SK-N-SH (cell line): ENCODE data around the gene CKAP2. TPM values are rescaled to one million over a fixed set of nuclear protein-coding genes. Genes with fewer than 3 reads are reported as not detected.

Experiments
- CTCF ChIA-PET: fragments of 300-600, 350-600 bp; formaldehyde crosslinking; extraction: SDS; loops from one replicate; lab custom pipeline; 2021; lab: Yijun Ruan, JAX
- POLR2A ChIA-PET: fragments of 350-600 bp; sonication (Branson Sonifier 250); formaldehyde crosslinking; extraction: SDS; loops from one replicate; lab custom pipeline; 2020; ENCODE audit warnings: antibody characterized with exemption, inconsistent platforms; lab: Yijun Ruan, JAX
- DNase-seq: peaks from one replicate; pipeline ENCODE4 v3.0.0; 2012
- H2AFZ ChIP-seq: fragments of 200-600 bp; sonication (generic); 2 replicates; pipeline ENCODE4 v1.8.1; 2016; ENCODE audit warnings: antibody characterized with exemption, mild to moderate bottlenecking, low read depth
- H3F3A ChIP-seq: fragments of 200-600 bp; sonication (generic); replicated peaks from 2 replicates; pipeline ENCODE3; 2016; ENCODE audit warnings: antibody characterized with exemption, mild to moderate bottlenecking; ENCODE audit not compliant: insufficient read depth
- H3K27ac ChIP-seq, 2 experiments: fragments of 200-500 bp in 1 of 2; fragments of 200-600 bp in 1 of 2; sonication (Bioruptor generic) in 1 of 2; sonication (generic), shearing (Covaris generic) in 1 of 2; 2 replicates each; pipeline versions ENCODE4 v1.5.1 to v1.6.1; 2014 to 2016; ENCODE audit warnings: low read depth in 2 of 2, inconsistent platforms in 1 of 2, low read length in 1 of 2, mild to moderate bottlenecking in 1 of 2, mixed read lengths in 1 of 2
- H3K27me3 ChIP-seq: fragments of 200-600 bp; sonication (generic), shearing (Covaris generic); 2 replicates; pipeline ENCODE4 v1.6.1; 2016; ENCODE audit warnings: mixed run types; ENCODE audit not compliant: insufficient read depth
- H3K36me3 ChIP-seq, 2 experiments: fragments of 200-500 bp in 1 of 2; fragments of 200-600 bp in 1 of 2; sonication (Bioruptor generic) in 1 of 2; sonication (generic) in 1 of 2; replicated peaks in 1 of 2; 2 replicates each; pipeline versions ENCODE3 to v1.5.1; 2014 to 2016; ENCODE audit warnings: low read length in 1 of 2, mild to moderate bottlenecking in 1 of 2; ENCODE audit not compliant: insufficient read depth in 2 of 2, control insufficient read depth in 1 of 2
- H3K4me1 ChIP-seq, 2 experiments: fragments of 200-500 bp in 1 of 2; fragments of 200-600 bp in 1 of 2; sonication (Bioruptor generic) in 1 of 2; sonication (generic), shearing (Covaris generic) in 1 of 2; 2 replicates each; pipeline versions ENCODE4 v1.5.1 to v1.6.1; 2014 to 2016; ENCODE audit warnings: low read depth in 1 of 2, low read length in 1 of 2, mixed run types in 1 of 2; ENCODE audit not compliant: insufficient read depth in 2 of 2, control insufficient read depth in 1 of 2
- H3K4me2 ChIP-seq: fragments of 200-600 bp; sonication (generic), shearing (Covaris generic); 2 replicates; pipeline ENCODE4 v1.6.1; 2017; ENCODE audit warnings: mixed run types
- H3K4me3 ChIP-seq, 2 experiments: fragments of 200-500 bp in 1 of 2; fragments of 200-600 bp in 1 of 2; sonication (Bioruptor generic) in 1 of 2; sonication (generic), shearing (Covaris generic) in 1 of 2; 2 replicates each; pipeline versions ENCODE4 v1.5.1 to v1.8.1; 2014 to 2016; ENCODE audit warnings: low read depth in 2 of 2, inconsistent platforms in 1 of 2, low read length in 1 of 2, mild to moderate bottlenecking in 1 of 2, mixed read lengths in 1 of 2, moderate library complexity in 1 of 2
- H3K79me2 ChIP-seq: fragments of 200-600 bp; sonication (generic); 2 replicates; pipeline ENCODE4 v1.8.1; 2017; ENCODE audit warnings: mild to moderate bottlenecking; ENCODE audit not compliant: insufficient read depth
- H3K9ac ChIP-seq: fragments of 200-600 bp; sonication (generic); 2 replicates; pipeline ENCODE4 v1.6.1; 2017; ENCODE audit warnings: mixed run types
- H3K9me2 ChIP-seq: fragments of 200-600 bp; sonication (generic); 2 replicates; pipeline ENCODE4 v1.6.1; 2017; ENCODE audit warnings: mixed run types
- H3K9me3 ChIP-seq: fragments of 200-600 bp; sonication (generic); 2 replicates; pipeline ENCODE4 v1.6.1; 2017; ENCODE audit warnings: mixed run types, mild to moderate bottlenecking, moderate library complexity
- H4K20me1 ChIP-seq: fragments of 200-600 bp; sonication (generic); 2 replicates; pipeline ENCODE4 v1.6.1; 2017; ENCODE audit warnings: mild to moderate bottlenecking, mixed run types; ENCODE audit not compliant: insufficient read depth
- CHD2 ChIP-seq: fragments of 150-350 bp; IDR thresholded peaks from 2 replicates; pipeline ENCODE4 v1.6.1; 2018; ENCODE audit warnings: low read length; ENCODE audit not compliant: partially characterized antibody
- ELF1 ChIP-seq: IDR thresholded peaks from 2 replicates; pipeline ENCODE4 v1.4.0; 2012
- EP300 ChIP-seq, 2 experiments: IDR thresholded peaks; 2 replicates each; pipeline versions ENCODE4 v1.4.0 to v1.6.1; 2012; ENCODE audit warnings: borderline replicate concordance in 1 of 2, low read depth in 1 of 2, low read length in 1 of 2
- EZH2phosphoT487 ChIP-seq: fragments of 200-600 bp; sonication (generic); IDR thresholded peaks from 2 replicates; pipeline ENCODE4 v1.6.1; 2017; ENCODE audit warnings: low read depth, mixed run types, mild to moderate bottlenecking, antibody characterized with exemption, moderate library complexity, borderline replicate concordance
- FOSL2 ChIP-seq: IDR thresholded peaks from 2 replicates; pipeline ENCODE4 v1.4.0; 2012; ENCODE audit warnings: low read depth, mild to moderate bottlenecking, moderate library complexity, borderline replicate concordance
- FOXJ3 ChIP-seq: sonication (generic); formaldehyde crosslinking; IDR thresholded peaks from 2 replicates; pipeline ENCODE4 v1.5.1; 2020; ENCODE audit warnings: mild to moderate bottlenecking, missing genetic modification reagents
- GABPA ChIP-seq: IDR thresholded peaks from 2 replicates; pipeline ENCODE4 v1.4.0; 2012; ENCODE audit warnings: low read depth, mild to moderate bottlenecking
- GATA2 ChIP-seq: sonication (generic); formaldehyde crosslinking; IDR thresholded peaks from 2 replicates; pipeline ENCODE4 v1.5.0; 2020; ENCODE audit warnings: mild to moderate bottlenecking, missing genetic modification reagents
- JUND ChIP-seq: IDR thresholded peaks from 2 replicates; pipeline ENCODE4 v1.4.0; 2012
- MAX ChIP-seq: IDR thresholded peaks from 2 replicates; pipeline ENCODE4 v1.4.0; 2012; ENCODE audit warnings: low read depth
- NFIC ChIP-seq: IDR thresholded peaks from 2 replicates; pipeline ENCODE4 v1.4.0; 2012; ENCODE audit warnings: borderline replicate concordance
- NRF1 ChIP-seq: IDR thresholded peaks from 2 replicates; pipeline ENCODE4 v1.6.1; 2012; ENCODE audit warnings: low read depth, mild to moderate bottlenecking, low read length
- RCOR1 ChIP-seq: fragments of 150-350 bp; IDR thresholded peaks from 2 replicates; pipeline ENCODE4 v1.6.1; 2017; ENCODE audit warnings: antibody characterized with exemption, low read length
- RFX5 ChIP-seq: IDR thresholded peaks from 2 replicates; pipeline ENCODE4 v1.6.1; 2012; ENCODE audit warnings: mild to moderate bottlenecking, improper control_type of control experiment, low read length
- RXRA ChIP-seq: IDR thresholded peaks from 2 replicates; pipeline ENCODE4 v1.4.0; 2012; ENCODE audit warnings: low read depth, mild to moderate bottlenecking, borderline replicate concordance
- SIN3A ChIP-seq: IDR thresholded peaks from 2 replicates; pipeline ENCODE4 v1.6.1; 2012; ENCODE audit warnings: low read depth, mild to moderate bottlenecking, low read length, moderate library complexity, borderline replicate concordance
- SMC3 ChIP-seq: IDR thresholded peaks from 2 replicates; pipeline ENCODE4 v1.6.1; 2012; ENCODE audit warnings: low read depth, low read length, improper control_type of control experiment
- TAF1 ChIP-seq: IDR thresholded peaks from 2 replicates; pipeline ENCODE4 v1.6.1; 2012; ENCODE audit warnings: low read depth, mild to moderate bottlenecking, low read length, moderate library complexity, borderline replicate concordance
- TCF12 ChIP-seq: IDR thresholded peaks from 2 replicates; pipeline ENCODE4 v1.4.0; 2012
- USF1 ChIP-seq: IDR thresholded peaks from 2 replicates; pipeline ENCODE4 v1.4.0; 2012; ENCODE audit warnings: low read depth, borderline replicate concordance
- WGBS: methylation state at CpG from one replicate; pipeline ENCODE4 v1.1.6; 2017; ENCODE audit warnings: low lambda C conversion rate; 5-methylcytosine and 5-hydroxymethylcytosine counted together
- polyA plus RNA-seq, 3 experiments: library from polyadenylated mRNA; depleted of rRNA; stranded (reverse); fragments of >200 nt; gene quantifications; 2 replicates each; pipeline ENCODE4 v1.2.3, GENCODE V29; 2012
- TF ChIP-seq, protein P1 (sequence below): fragments of 200-600 bp; sonication (generic); IDR thresholded peaks from 2 replicates; pipeline ENCODE4 v1.6.1; 2017; ENCODE audit warnings: antibody characterized with exemption, mild to moderate bottlenecking, moderate library complexity
- TF ChIP-seq, protein P2 (sequence below): fragments of 150-350 bp; IDR thresholded peaks from 2 replicates; pipeline ENCODE4 v1.6.1; 2016; ENCODE audit warnings: mild to moderate bottlenecking, low read depth, low read length
- TF ChIP-seq, protein P3 (sequence below): fragments of 150-350 bp; IDR thresholded peaks from 2 replicates; pipeline ENCODE4 v1.6.1; 2017; ENCODE audit warnings: antibody characterized with exemption, low read length, low read depth, borderline replicate concordance

Gene CKAP2
- polyA plus RNA-seq, 1 of the 3 experiments (the other 2 are of a cell fraction) = 7.1 TPM

GRCh38 chr13:52450012-52450792, 5.1 kb upstream of the CKAP2 start, which contains the start of gene VPS36 (continued):
- TF ChIP-seq CHD2 = peak; percentile 69
- peak; percentile 51; the same call in 1 of the 2 replicates for TF ChIP-seq ELF1
- TF ChIP-seq USF1 = no peak
- 0 out of 2 replicates have a peak, but pooled peaks have one; percentile 9 for TF ChIP-seq GATA2 (CRISPR knock-in tag)
- peak; percentile 89 for TF ChIP-seq SMC3
- TF ChIP-seq RXRA = no peak
- peak; percentile 87; the same call in 1 of the 2 replicates for TF ChIP-seq SIN3A
- no peak for TF ChIP-seq EZH2phosphoT487
- TF ChIP-seq, protein P1, sequence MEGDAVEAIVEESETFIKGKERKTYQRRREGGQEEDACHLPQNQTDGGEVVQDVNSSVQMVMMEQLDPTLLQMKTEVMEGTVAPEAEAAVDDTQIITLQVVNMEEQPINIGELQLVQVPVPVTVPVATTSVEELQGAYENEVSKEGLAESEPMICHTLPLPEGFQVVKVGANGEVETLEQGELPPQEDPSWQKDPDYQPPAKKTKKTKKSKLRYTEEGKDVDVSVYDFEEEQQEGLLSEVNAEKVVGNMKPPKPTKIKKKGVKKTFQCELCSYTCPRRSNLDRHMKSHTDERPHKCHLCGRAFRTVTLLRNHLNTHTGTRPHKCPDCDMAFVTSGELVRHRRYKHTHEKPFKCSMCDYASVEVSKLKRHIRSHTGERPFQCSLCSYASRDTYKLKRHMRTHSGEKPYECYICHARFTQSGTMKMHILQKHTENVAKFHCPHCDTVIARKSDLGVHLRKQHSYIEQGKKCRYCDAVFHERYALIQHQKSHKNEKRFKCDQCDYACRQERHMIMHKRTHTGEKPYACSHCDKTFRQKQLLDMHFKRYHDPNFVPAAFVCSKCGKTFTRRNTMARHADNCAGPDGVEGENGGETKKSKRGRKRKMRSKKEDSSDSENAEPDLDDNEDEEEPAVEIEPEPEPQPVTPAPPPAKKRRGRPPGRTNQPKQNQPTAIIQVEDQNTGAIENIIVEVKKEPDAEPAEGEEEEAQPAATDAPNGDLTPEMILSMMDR = peak; percentile 95
- peak; percentile 87 for TF ChIP-seq NFIC

- peaks cover 0 to 20% of the 10 kb centered on the region in 2 experiments; a peak in 2 of 4 replicates for H3K4me1 ChIP-seq
- no peak overlapping the region for H2AFZ ChIP-seq
- peak overlapping the region; percentile 30 to 73 for H3K4me3 ChIP-seq
- no peaks in the 10 kb centered on the region for H4K20me1 ChIP-seq
- H3K27me3 ChIP-seq = no peaks in the 10 kb centered on the region
- peaks cover 0 to 3% of the 10 kb centered on the region in 2 experiments for H3K36me3 ChIP-seq
- no peaks in the 10 kb centered on the region for H3K9me3 ChIP-seq
- no peaks in the 10 kb centered on the region for H3F3A ChIP-seq
- no peak overlapping the region for H3K9ac ChIP-seq
- peaks cover 44% of the 10 kb centered on the region for H3K79me2 ChIP-seq
- DNase-seq = no peak
- CTCF ChIA-PET = interaction anchor here (0.5 to 6.9 kb wide), 62 partner anchors 9 to 835 kb away, joined by 3 to 159 read pairs (median 4); partner anchors contain the start of genes ALG11, SUGT1 and THSD1
- H3K9me2 ChIP-seq = no peaks in the 10 kb centered on the region
- H3K27ac ChIP-seq = no peak overlapping the region; a peak in 1 of 4 replicates
- WGBS = 26% methylated on average over 2 of the region's 8 CpGs
- H3K4me2 ChIP-seq = peak overlapping the region; percentile 64; the same call in 1 of the 2 replicates
- POLR2A ChIA-PET = interaction anchor here (0.6 to 1.5 kb wide), 6 partner anchors 16 to 262 kb away, joined by 3 to 4 read pairs (median 3); no protein-coding TSS in a partner anchor
- no peak for TF ChIP-seq MAX
- TF ChIP-seq FOXJ3 (CRISPR knock-in tag) = no peak
- no peak for TF ChIP-seq RFX5
- TF ChIP-seq, protein P1 = no peak
- TF ChIP-seq TCF12 = no peak
- TF ChIP-seq GABPA = no peak
- TF ChIP-seq RXRA = no peak
- no peak for TF ChIP-seq FOSL2
- TF ChIP-seq RCOR1 = no peak
- TF ChIP-seq TAF1 = no peak
- TF ChIP-seq, protein P2, sequence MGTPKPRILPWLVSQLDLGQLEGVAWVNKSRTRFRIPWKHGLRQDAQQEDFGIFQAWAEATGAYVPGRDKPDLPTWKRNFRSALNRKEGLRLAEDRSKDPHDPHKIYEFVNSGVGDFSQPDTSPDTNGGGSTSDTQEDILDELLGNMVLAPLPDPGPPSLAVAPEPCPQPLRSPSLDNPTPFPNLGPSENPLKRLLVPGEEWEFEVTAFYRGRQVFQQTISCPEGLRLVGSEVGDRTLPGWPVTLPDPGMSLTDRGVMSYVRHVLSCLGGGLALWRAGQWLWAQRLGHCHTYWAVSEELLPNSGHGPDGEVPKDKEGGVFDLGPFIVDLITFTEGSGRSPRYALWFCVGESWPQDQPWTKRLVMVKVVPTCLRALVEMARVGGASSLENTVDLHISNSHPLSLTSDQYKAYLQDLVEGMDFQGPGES = no peak
- no peak for TF ChIP-seq NRF1
- TF ChIP-seq EP300 (IDR thresholded peaks at IDR 0.05; ENCODE audit: borderline replicate concordance in 1 of 2, low read depth in 1 of 2, low read length in 1 of 2) = no peak
- TF ChIP-seq GATA2 (CRISPR knock-in tag) = no peak
- TF ChIP-seq JUND = no peak
- no peak for TF ChIP-seq NFIC
- TF ChIP-seq, protein P3, sequence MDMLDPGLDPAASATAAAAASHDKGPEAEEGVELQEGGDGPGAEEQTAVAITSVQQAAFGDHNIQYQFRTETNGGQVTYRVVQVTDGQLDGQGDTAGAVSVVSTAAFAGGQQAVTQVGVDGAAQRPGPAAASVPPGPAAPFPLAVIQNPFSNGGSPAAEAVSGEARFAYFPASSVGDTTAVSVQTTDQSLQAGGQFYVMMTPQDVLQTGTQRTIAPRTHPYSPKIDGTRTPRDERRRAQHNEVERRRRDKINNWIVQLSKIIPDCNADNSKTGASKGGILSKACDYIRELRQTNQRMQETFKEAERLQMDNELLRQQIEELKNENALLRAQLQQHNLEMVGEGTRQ = no peak
Observed at GRCh38 chr13:52450793-52451116, 4.5 kb upstream of the CKAP2 start.
